SU-DHL-6 (cell line): Measurements from ENCODE around the gene OR2V1.

ENCODE experiments used
- H2AFZ ChIP-seq: fragments of 200-600 bp; sonication (generic); 2 replicates; pipeline ENCODE4 v1.6.1; 2014; ENCODE audit warnings: low read depth, mild to moderate bottlenecking, moderate library complexity, mixed read lengths, antibody characterized with exemption, low read length; ENCODE audit not compliant: severe bottlenecking
- H3F3A ChIP-seq: fragments of 200-600 bp; shearing (Covaris generic); 2 replicates; pipeline ENCODE4 v1.6.0; 2016; ENCODE audit warnings: antibody characterized with exemption, mild to moderate bottlenecking; ENCODE audit not compliant: insufficient read depth
- H3K27ac ChIP-seq: fragments of 200-600 bp; sonication (generic); 2 replicates; pipeline ENCODE4 v1.5.1; 2016; ENCODE audit warnings: low read depth, mild to moderate bottlenecking, low read length, moderate library complexity, mixed read lengths
- H3K27me3 ChIP-seq: fragments of 200-600 bp; sonication (generic), shearing (Covaris generic); 2 replicates; pipeline ENCODE4 v1.6.0; 2014; ENCODE audit warnings: mild to moderate bottlenecking, low read length
- H3K36me3 ChIP-seq: fragments of 200-600 bp; sonication (generic); 2 replicates; pipeline ENCODE4 v1.6.1; 2014; ENCODE audit warnings: mild to moderate bottlenecking, low read length, mixed read lengths
- H3K4me2 ChIP-seq: fragments of 300-600, 200-600 bp; shearing (Covaris generic), sonication (generic); 2 replicates; pipeline ENCODE4 v1.6.0; 2014; ENCODE audit warnings: low read length, low read depth, mild to moderate bottlenecking; ENCODE audit not compliant: poor library complexity, severe bottlenecking
- H3K4me3 ChIP-seq: fragments of 200-600 bp; sonication (generic); 2 replicates; pipeline ENCODE4 v1.5.1; 2014; ENCODE audit warnings: antibody characterized with exemption, low read length, mild to moderate bottlenecking, mixed read lengths; ENCODE audit not compliant: insufficient read depth, poor library complexity, severe bottlenecking
- H3K79me2 ChIP-seq: fragments of 200-600 bp; sonication (generic); 2 replicates; pipeline ENCODE4 v1.6.1; 2014; ENCODE audit warnings: mild to moderate bottlenecking, low read length, moderate library complexity; ENCODE audit not compliant: insufficient read depth
- H3K9ac ChIP-seq: fragments of 200-600 bp; sonication (generic); 2 replicates; pipeline ENCODE4 v1.7.0; 2014; ENCODE audit warnings: mild to moderate bottlenecking, low read length
- H3K9me2 ChIP-seq: fragments of 200-600 bp; sonication (generic); replicated peaks from 2 replicates; pipeline ENCODE4 v1.6.1; 2014; ENCODE audit warnings: low read length; ENCODE audit not compliant: insufficient read depth
- H3K9me3 ChIP-seq: fragments of 200-600 bp; sonication (generic); 2 replicates; pipeline ENCODE4 v1.6.1; 2014; ENCODE audit warnings: low read length, mixed read lengths; ENCODE audit not compliant: insufficient read depth
- H4K20me1 ChIP-seq: fragments of 200-600 bp; sonication (generic); 2 replicates; pipeline ENCODE4 v1.6.1; 2014; ENCODE audit warnings: low read depth, mild to moderate bottlenecking, antibody characterized with exemption, low read length, moderate library complexity, mixed read lengths
- CTCF ChIP-seq: fragments of 200-600 bp; sonication (generic); IDR thresholded peaks from one replicate; pipeline ENCODE4 v1.5.1; 2017; ENCODE audit warnings: antibody characterized with exemption, mild to moderate bottlenecking, low read length, moderate library complexity; ENCODE audit not compliant: insufficient read depth, poor library complexity, severe bottlenecking
- EZH2phosphoT487 ChIP-seq: fragments of 200-600 bp; sonication (generic), shearing (Covaris generic); conservative IDR thresholded peaks from 2 replicates; pipeline ENCODE4 v1.6.1; 2018; ENCODE audit warnings: mild to moderate bottlenecking, antibody characterized with exemption, low read length, moderate library complexity, mixed read lengths

OR2V1 gene

GRCh38 chr5:181084621-181085195 is 46.3 kb downstream of the OR2V1 start:
- H3F3A ChIP-seq: no peaks in the 10 kb centered on the region
- H3K9me3 ChIP-seq: no peaks in the 10 kb centered on the region
- H2AFZ ChIP-seq: no peak overlapping the region
- H3K9ac ChIP-seq: no peak overlapping the region
- no peak overlapping the region for H3K27ac ChIP-seq
- no peaks in the 10 kb centered on the region for H3K36me3 ChIP-seq
- H3K4me3 ChIP-seq: no peak overlapping the region
- no peaks in the 10 kb centered on the region for H3K27me3 ChIP-seq
- H3K9me2 ChIP-seq: no peaks in the 10 kb centered on the region
- TF ChIP-seq EZH2phosphoT487 (no peak), CTCF (no peak)
- H3K4me2 ChIP-seq: no peak overlapping the region
- no peaks in the 10 kb centered on the region for H3K79me2 ChIP-seq
- no peaks in the 10 kb centered on the region for H4K20me1 ChIP-seq

- H3K9me2 ChIP-seq: no peaks in the 10 kb centered on the region
- H2AFZ ChIP-seq: no peak overlapping the region
- H3K9me3 ChIP-seq: peaks cover 3% of the 10 kb centered on the region
- no peak for TF ChIP-seq CTCF
- TF ChIP-seq EZH2phosphoT487: no peak
- H3K79me2 ChIP-seq: no peaks in the 10 kb centered on the region
- no peak overlapping the region for H3K4me3 ChIP-seq
- no peak overlapping the region for H3K4me2 ChIP-seq
- H3K36me3 ChIP-seq: no peaks in the 10 kb centered on the region
- H3F3A ChIP-seq: no peaks in the 10 kb centered on the region
- no peaks in the 10 kb centered on the region for H4K20me1 ChIP-seq
- no peak overlapping the region for H3K27ac ChIP-seq
- no peak overlapping the region for H3K9ac ChIP-seq
- H3K27me3 ChIP-seq: no peaks in the 10 kb centered on the region
Observed at GRCh38 chr5:181081989-181082388, 49.0 kb downstream of the OR2V1 start.

GRCh38 chr5:181076920-181077319 is 54.0 kb downstream of the OR2V1 start:
- no peaks in the 10 kb centered on the region for H3K36me3 ChIP-seq
- no peak overlapping the region for H3K9ac ChIP-seq
- no peaks in the 10 kb centered on the region for H3F3A ChIP-seq
- H2AFZ ChIP-seq: no peak overlapping the region
- H3K27ac ChIP-seq: no peak overlapping the region
- TF ChIP-seq CTCF: no peak
- no peak for TF ChIP-seq EZH2phosphoT487
- no peak overlapping the region for H3K4me3 ChIP-seq
- no peaks in the 10 kb centered on the region for H3K27me3 ChIP-seq
- H3K9me3 ChIP-seq: peaks cover 5% of the 10 kb centered on the region
- no peaks in the 10 kb centered on the region for H4K20me1 ChIP-seq
- H3K4me2 ChIP-seq: no peak overlapping the region
- H3K9me2 ChIP-seq: no peaks in the 10 kb centered on the region
- no peaks in the 10 kb centered on the region for H3K79me2 ChIP-seq
